GM12872 (cell line): Measurements from ENCODE around the gene MRPS25.

ENCODE experiments used
- CTCF ChIP-seq: IDR thresholded peaks from 3 replicates; pipeline ENCODE4 v1.5.1; 2011; ENCODE audit warnings: low read depth, mild to moderate bottlenecking, low read length, moderate library complexity; ENCODE audit not compliant: insufficient read depth

The MRPS25 gene

GRCh38 chr3:15007681-15008141 is 57.4 kb downstream of the MRPS25 start:
- no peak for TF ChIP-seq CTCF
